H1 (cell line): ENCODE data around the gene RAB3GAP2. TPM values are rescaled to one million over a fixed set of nuclear protein-coding genes. Genes with fewer than 3 reads are reported as not detected.

Source experiments
- CTCF ChIA-PET: fragments of 300-600 bp; sonication (Branson Sonifier 250); formaldehyde crosslinking; loops from one replicate; lab custom pipeline; 2021; ENCODE audit not compliant: partially characterized antibody; lab: Charles Lee
- POLR2A ChIA-PET: fragments of 300-600 bp; sonication (Branson Sonifier 250); formaldehyde crosslinking; loops from one replicate; lab custom pipeline; 2021; ENCODE audit warnings: inconsistent platforms; ENCODE audit not compliant: partially characterized antibody; lab: Charles Lee
- DNase-seq, 2 experiments: peaks; one replicate each; pipeline versions ENCODE4 v3.0.0 to v3.0.0-alpha.2; 2010 to 2022; ENCODE audit warnings: low spot score in 2 of 2, low read depth in 1 of 2, mixed read lengths in 1 of 2
- FAIRE-seq: peaks from 2 replicates; lab custom pipeline; 2011; peaks lifted over from hg19 to GRCh38; lab: Jason Lieb, UNC
- H2AFZ ChIP-seq: 2 replicates; pipeline ENCODE4 v1.8.1; 2012; ENCODE audit warnings: low read length, inconsistent platforms
- H2AK5ac ChIP-seq: 2 replicates; pipeline ENCODE4 v1.6.1; 2013; ENCODE audit warnings: low read depth, low read length
- H2BK120ac ChIP-seq: replicated peaks from 2 replicates; pipeline ENCODE3; 2013; ENCODE audit warnings: low read depth, low read length, inconsistent platforms
- H2BK12ac ChIP-seq: 2 replicates; pipeline ENCODE4 v1.6.1; 2013; ENCODE audit warnings: low read depth, low read length
- H2BK15ac ChIP-seq: 2 replicates; pipeline ENCODE4 v1.6.1; 2013; ENCODE audit warnings: low read length
- H2BK20ac ChIP-seq: 2 replicates; pipeline ENCODE4 v1.6.1; 2013; ENCODE audit warnings: low read length
- H2BK5ac ChIP-seq: 2 replicates; pipeline ENCODE4 v1.6.1; 2013; ENCODE audit warnings: low read depth, low read length
- H3K14ac ChIP-seq: 2 replicates; pipeline ENCODE4 v1.6.1; 2013; ENCODE audit warnings: inconsistent platforms; ENCODE audit not compliant: insufficient read length
- H3K18ac ChIP-seq: 2 replicates; pipeline ENCODE4 v1.6.1; 2013; ENCODE audit warnings: low read length; ENCODE audit errors: extremely low read depth
- H3K23ac ChIP-seq: 2 replicates; pipeline ENCODE4 v1.6.1; 2013; ENCODE audit warnings: inconsistent platforms; ENCODE audit not compliant: insufficient read length
- H3K23me2 ChIP-seq: 2 replicates; pipeline ENCODE4 v1.6.1; 2013; ENCODE audit warnings: low read depth, low read length
- H3K27ac ChIP-seq: 2 replicates; pipeline ENCODE4 v1.6.1; 2011; ENCODE audit warnings: low read depth, low read length, inconsistent platforms
- H3K27me3 ChIP-seq, 4 experiments: replicated peaks in 1 of 4; 1 replicate in 1 of 4; 2 replicates in 3 of 4; pipeline versions ENCODE4 v1.6.1 to v1.8.1; 2011 to 2013; ENCODE audit warnings: low read length in 3 of 4, mild to moderate bottlenecking in 3 of 4, inconsistent platforms in 2 of 4, mixed read lengths in 2 of 4, moderate library complexity in 1 of 4; ENCODE audit not compliant: control insufficient read depth in 3 of 4, insufficient read depth in 3 of 4; ENCODE audit errors: extremely low read depth in 1 of 4
- H3K36me3 ChIP-seq, 4 experiments: 2 replicates each; pipeline versions ENCODE4 v1.6.1 to v1.8.1; 2011 to 2013; ENCODE audit warnings: mild to moderate bottlenecking in 4 of 4, low read length in 3 of 4, moderate library complexity in 2 of 4, control low read depth in 1 of 4, inconsistent platforms in 1 of 4; ENCODE audit not compliant: insufficient read depth in 4 of 4, control insufficient read depth in 2 of 4
- H3K4ac ChIP-seq: replicated peaks from 2 replicates; pipeline ENCODE3; 2013; ENCODE audit warnings: low read length, low read depth, mixed read lengths, inconsistent platforms; ENCODE audit not compliant: insufficient read length
- H3K4me1 ChIP-seq, 4 experiments: replicated peaks in 1 of 4; 1 replicate in 1 of 4; 2 replicates in 3 of 4; pipeline versions ENCODE4 v1.6.1 to v1.8.1; 2011 to 2013; ENCODE audit warnings: low read length in 3 of 4, inconsistent platforms in 2 of 4, mixed read lengths in 1 of 4; ENCODE audit not compliant: insufficient read depth in 4 of 4, control insufficient read depth in 3 of 4
- H3K4me2 ChIP-seq, 2 experiments: 2 replicates each; pipeline versions ENCODE4 v1.6.1 to v1.8.1; 2011 to 2013; ENCODE audit warnings: low read depth in 2 of 2, low read length in 2 of 2, control low read depth in 1 of 2, inconsistent platforms in 1 of 2, mild to moderate bottlenecking in 1 of 2; ENCODE audit not compliant: insufficient read depth in 1 of 2
- H3K4me3 ChIP-seq, 4 experiments: fragments of 200-600, 300-600 bp in 1 of 4; sonication (generic), shearing (Covaris generic), sonication (Bioruptor Twin) in 1 of 4; 2 replicates each; pipeline versions ENCODE4 v1.5.1 to v1.8.1; 2011 to 2016; ENCODE audit warnings: low read length in 4 of 4, low read depth in 3 of 4, control low read depth in 2 of 4, inconsistent platforms in 2 of 4, mild to moderate bottlenecking in 2 of 4, mixed read lengths in 1 of 4, moderate library complexity in 1 of 4; ENCODE audit not compliant: insufficient read depth in 2 of 4; ENCODE audit errors: extremely low read depth in 1 of 4
- H3K56ac ChIP-seq: replicated peaks from 2 replicates; pipeline ENCODE3; 2013; ENCODE audit warnings: low read depth, mild to moderate bottlenecking, mixed read lengths, low read length, inconsistent platforms; ENCODE audit not compliant: insufficient read length
- H3K79me1 ChIP-seq: 2 replicates; pipeline ENCODE4 v1.6.1; 2013; ENCODE audit warnings: low read depth, low read length, control low read depth
- H3K79me2 ChIP-seq, 2 experiments: 2 replicates each; pipeline versions ENCODE4 v1.6.1 to v1.8.1; 2012 to 2013; ENCODE audit warnings: low read length in 2 of 2, mild to moderate bottlenecking in 2 of 2, inconsistent platforms in 1 of 2; ENCODE audit not compliant: insufficient read depth in 2 of 2, control insufficient read depth in 1 of 2
- H3K9ac ChIP-seq, 4 experiments: replicated peaks in 1 of 4; 1 replicate in 1 of 4; 2 replicates in 3 of 4; pipeline versions ENCODE4 v1.6.1 to v1.8.1; 2011 to 2013; ENCODE audit warnings: low read depth in 3 of 4, low read length in 3 of 4, control low read depth in 2 of 4, mild to moderate bottlenecking in 2 of 4, moderate library complexity in 2 of 4, inconsistent platforms in 1 of 4; ENCODE audit errors: extremely low read depth in 1 of 4
- H3K9me3 ChIP-seq, 2 experiments: 2 replicates each; pipeline versions ENCODE4 v1.6.1 to v1.8.1; 2012 to 2013; ENCODE audit warnings: mild to moderate bottlenecking in 2 of 2, moderate library complexity in 2 of 2, control low read depth in 1 of 2, inconsistent platforms in 1 of 2, low read depth in 1 of 2, low read length in 1 of 2, mixed read lengths in 1 of 2; ENCODE audit not compliant: insufficient read depth in 2 of 2
- H4K20me1 ChIP-seq, 2 experiments: replicated peaks in 1 of 2; 2 replicates each; pipeline versions ENCODE3 to v1.8.1; 2011 to 2013; ENCODE audit warnings: inconsistent platforms in 2 of 2, low read length in 2 of 2, mild to moderate bottlenecking in 1 of 2; ENCODE audit not compliant: insufficient read depth in 2 of 2, control insufficient read depth in 1 of 2
- H4K5ac ChIP-seq: 2 replicates; pipeline ENCODE4 v1.6.1; 2013; ENCODE audit warnings: low read length, low read depth, mixed read lengths, inconsistent platforms; ENCODE audit not compliant: insufficient read length
- H4K8ac ChIP-seq: 2 replicates; pipeline ENCODE4 v1.8.0; 2013; ENCODE audit warnings: mild to moderate bottlenecking, moderate library complexity, low read length, inconsistent platforms; ENCODE audit not compliant: insufficient read depth; ENCODE audit errors: extremely low read depth
- H4K91ac ChIP-seq: replicated peaks from 2 replicates; pipeline ENCODE3; 2013; ENCODE audit warnings: low read length, mixed read lengths, inconsistent platforms; ENCODE audit not compliant: insufficient read length
- BACH1 ChIP-seq: IDR thresholded peaks from 2 replicates; pipeline ENCODE4 v1.6.1; 2012; ENCODE audit warnings: low read length, improper control_type of control experiment
- SP2 ChIP-seq: IDR thresholded peaks from 2 replicates; pipeline ENCODE4 v1.6.1; 2012; ENCODE audit warnings: mild to moderate bottlenecking, low read length, inconsistent platforms
- SP4 ChIP-seq: IDR thresholded peaks from 2 replicates; pipeline ENCODE4 v1.6.1; 2012; ENCODE audit warnings: low read length, inconsistent platforms
- WGBS, 2 experiments: shearing (Covaris generic) in 1 of 2; methylation state at CpG; one replicate each; pipeline versions ENCODE4 v1.1.6 to v1.1.7; 2013 to 2015; ENCODE audit warnings: low lambda C conversion rate in 2 of 2, mixed read lengths in 2 of 2, inconsistent platforms in 1 of 2, low coverage in 1 of 2, missing lambda C conversion rate in 1 of 2; ENCODE audit not compliant: insufficient replicate concordance in 2 of 2, insufficient coverage in 1 of 2, insufficient read length in 1 of 2; ENCODE audit errors: extremely low coverage in 1 of 2, missing lambda C conversion rate in 1 of 2; 5-methylcytosine and 5-hydroxymethylcytosine counted together
- polyA plus RNA-seq, 7 experiments: library from polyadenylated mRNA; depleted of rRNA in 3 of 7; stranded (reverse) in 5 of 7; unstranded in 2 of 7; fragments of >200 nt in 5 of 7; fragments of 200-250 nt in 2 of 7; gene quantifications; 1 replicate in 5 of 7; 2 replicates in 1 of 7; 4 replicates in 1 of 7; pipeline versions ENCODE4 v1.2.1 to v1.2.3, GENCODE V29; 2011 to 2013; ENCODE audit warnings: missing spikeins in 2 of 7, mixed read lengths in 2 of 7
- total RNA-seq: library from RNA; stranded (reverse); fragmentation: NEBNext Ultra II Directional; extraction: Animal tissue kit (Norgen Biotek cat#: 25700); gene quantifications from 2 replicates; pipeline ENCODE4 v1.2.1, GENCODE V29; 2021

RAB3GAP2 gene
- total and polyA plus RNA-seq, 2 of the 8 experiments (the other 6 are each of a cell fraction or from before 2014, with no cell fraction given) = 19.7 to 52.7 TPM

- H3K14ac ChIP-seq = no peak overlapping the region
- no peaks in the 10 kb centered on the region; a peak in 2 of 8 replicates for H3K36me3 ChIP-seq
- WGBS, 2 experiments = 87% methylated on average over 3 of the region's 3 CpGs; no CpG with 5 or more reads in 1 of the 2 experiments
- H3K18ac ChIP-seq = no peak overlapping the region
- no peak overlapping the region for H2BK20ac ChIP-seq
- H3K9me3 ChIP-seq = no peaks in the 10 kb centered on the region
- peaks cover 4% of the 10 kb centered on the region; the same call in 1 of the 2 replicates for H3K79me1 ChIP-seq
- no peak overlapping the region for H3K27ac ChIP-seq
- no peak overlapping the region for H2BK15ac ChIP-seq
- FAIRE-seq (no peak), DNase-seq (no peak)
- H2AFZ ChIP-seq = no peak overlapping the region
- CTCF ChIA-PET = interaction anchor here (1.1 to 7.5 kb wide), 4 partner anchors 8 to 55 kb away, joined by 3 to 83 read pairs (median 4); no protein-coding TSS in a partner anchor
- H3K56ac ChIP-seq = no peak overlapping the region
- no peak overlapping the region for H4K5ac ChIP-seq
- no peak overlapping the region for H4K8ac ChIP-seq
- POLR2A ChIA-PET = no interaction called here
- no peak overlapping the region for H3K4me3 ChIP-seq
- peaks cover 0 to 9% (median 3%) of the 10 kb centered on the region in 4 experiments; a peak in 4 of 7 replicates for H3K4me1 ChIP-seq
- peaks cover 0 to 1% of the 10 kb centered on the region in 2 experiments for H4K20me1 ChIP-seq
- H2AK5ac ChIP-seq = no peak overlapping the region
- no peak overlapping the region for H3K23ac ChIP-seq
- no peak overlapping the region for H3K4ac ChIP-seq
- no peak overlapping the region for H3K4me2 ChIP-seq
- H4K91ac ChIP-seq = no peak overlapping the region
- no peaks in the 10 kb centered on the region for H3K23me2 ChIP-seq
- no peak overlapping the region for H3K9ac ChIP-seq
- H2BK5ac ChIP-seq = no peak overlapping the region
- no peak overlapping the region for H2BK12ac ChIP-seq
- no peak overlapping the region for H2BK120ac ChIP-seq
- H3K27me3 ChIP-seq = no peaks in the 10 kb centered on the region
- peaks cover 0 to 79% of the 10 kb centered on the region in 2 experiments; a peak in 2 of 4 replicates for H3K79me2 ChIP-seq
- TF ChIP-seq SP4 (no peak), SP2 (no peak), BACH1 (no peak)
Measured at GRCh38 chr1:220226752-220227151, 45.5 kb downstream of the RAB3GAP2 start.
